Islet of Langerhans (tissue), 1 donor: ENCODE measurements around the gene LLGL2.

Experiments used
- FAIRE-seq: peaks from one replicate; lab custom pipeline; 2011; peaks lifted over from hg19 to GRCh38; lab: Jason Lieb, UNC

LLGL2 gene

DNA sequence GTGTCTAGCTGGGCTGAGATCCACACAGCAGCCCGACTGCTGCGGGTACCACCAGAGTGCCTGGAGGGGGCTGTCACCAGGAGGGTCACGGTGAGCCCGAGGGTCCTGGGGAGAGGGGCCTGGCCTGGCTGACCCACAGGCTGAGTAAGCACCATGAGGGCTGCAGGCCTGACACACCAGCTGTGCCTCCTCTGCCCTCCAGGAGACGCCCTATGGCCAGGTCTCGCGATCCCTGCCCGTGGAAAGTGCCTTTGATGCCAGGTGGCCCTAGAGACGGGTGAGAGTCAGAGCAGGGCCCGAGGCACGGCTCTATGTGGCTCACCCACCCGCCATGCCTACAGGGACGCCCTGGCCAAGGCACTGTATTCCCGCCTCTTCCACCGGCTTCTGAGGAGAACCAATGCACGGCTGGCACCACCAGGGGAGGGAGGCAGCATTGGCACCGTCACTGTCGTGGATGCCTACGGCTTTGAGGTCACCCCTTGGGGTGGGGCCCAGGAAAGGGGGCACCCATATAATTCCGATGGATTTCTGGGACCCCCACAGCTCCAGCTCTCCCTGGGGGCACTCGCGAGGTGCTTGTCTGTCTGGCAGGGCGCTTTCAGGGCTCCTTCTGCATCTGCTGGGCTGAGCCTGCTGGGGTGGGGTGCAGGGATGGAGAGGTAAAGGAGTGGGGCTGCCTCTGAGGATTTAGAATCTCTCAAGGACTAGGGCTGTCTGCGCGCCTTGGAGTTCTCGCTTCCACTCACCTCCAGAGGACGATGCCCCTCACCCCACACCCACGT is 69.2 kb downstream of the LLGL2 start:
- FAIRE-seq = no peak

GRCh38 chr17:75595284-75595919 is 69.9 kb downstream of the LLGL2 start:
- FAIRE-seq = no peak

DNA sequence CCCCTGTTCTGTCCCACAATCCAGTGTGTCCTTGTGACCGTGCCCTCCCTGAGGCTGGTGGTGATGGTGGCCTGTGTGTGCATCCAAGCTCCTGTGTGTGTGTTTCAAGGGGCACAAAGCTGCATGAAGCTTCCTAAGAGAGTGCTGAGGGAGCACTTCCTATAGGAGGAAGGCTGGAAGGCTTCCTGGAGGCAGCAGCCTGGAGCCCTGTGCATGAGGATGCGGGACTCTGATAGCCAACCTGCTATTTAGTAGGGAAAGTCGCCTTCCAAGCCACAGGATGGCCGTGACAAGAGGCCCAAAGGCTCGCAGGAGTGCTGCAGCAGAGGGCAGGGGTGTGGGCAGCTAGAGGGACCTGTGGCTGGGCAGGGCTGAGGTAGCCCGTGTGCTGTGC is 70.4 kb downstream of the LLGL2 start:
- FAIRE-seq = no peak

DNA sequence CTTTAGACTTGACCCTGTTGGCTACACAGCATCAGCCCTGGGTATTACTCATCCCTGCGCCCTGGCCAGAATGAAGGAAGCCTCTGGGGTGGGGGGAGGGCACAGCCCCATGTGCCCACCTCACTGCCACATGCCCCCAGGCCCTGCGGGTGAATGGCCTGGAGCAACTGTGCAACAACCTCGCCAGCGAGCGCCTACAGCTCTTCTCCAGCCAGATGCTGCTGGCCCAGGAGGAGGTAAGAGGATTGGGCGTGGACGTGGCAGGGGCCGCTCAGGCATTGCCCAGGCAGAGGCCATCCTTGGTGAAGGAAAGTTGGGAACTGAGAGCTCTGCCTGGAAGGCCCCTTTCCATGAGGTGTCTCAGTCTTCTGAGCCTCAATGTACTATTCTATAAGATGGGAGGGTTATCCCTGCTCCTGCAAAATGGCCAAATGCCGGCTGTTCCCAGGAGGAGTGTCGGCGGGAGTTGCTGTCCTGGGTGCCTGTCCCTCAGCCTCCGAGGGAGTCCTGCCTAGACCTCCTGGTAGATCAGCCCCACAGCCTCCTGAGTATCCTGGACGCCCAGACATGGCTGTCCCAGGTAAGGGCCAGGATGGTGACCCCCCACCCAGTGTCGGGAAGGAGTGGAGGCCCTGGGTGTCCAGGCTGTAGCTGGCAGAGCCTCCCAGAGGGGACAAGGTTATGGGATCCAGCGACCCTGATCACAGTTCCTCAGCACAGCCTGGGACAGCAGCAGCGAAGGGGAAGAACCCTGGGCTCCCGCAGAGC is 71.0 kb downstream of the LLGL2 start:
- no peak for FAIRE-seq

- FAIRE-seq = no peak
These were observed 75.8 kb downstream of the LLGL2 start for GRCh38 chr17:75601057-75601987.

DNA sequence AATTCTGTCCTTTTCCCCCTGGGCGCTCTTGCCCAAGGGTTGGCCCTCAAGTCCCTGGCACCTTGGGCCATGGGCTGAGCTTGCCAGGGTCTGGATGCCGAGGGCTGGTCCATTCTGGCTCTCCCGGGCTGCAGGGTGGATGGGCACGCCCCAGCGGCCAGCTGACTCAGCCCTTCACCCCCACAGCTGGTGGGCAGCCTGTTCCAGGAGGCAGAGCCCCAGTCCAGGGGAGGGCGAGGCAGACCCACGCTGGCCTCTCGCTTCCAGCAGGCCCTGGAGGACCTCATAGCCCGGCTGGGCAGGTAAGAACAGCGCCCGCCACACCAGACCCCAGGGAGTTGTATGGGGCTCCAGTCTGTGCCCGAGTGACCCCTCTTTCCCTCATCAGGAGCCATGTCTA is 77.1 kb downstream of the LLGL2 start:
- no peak for FAIRE-seq

DNA sequence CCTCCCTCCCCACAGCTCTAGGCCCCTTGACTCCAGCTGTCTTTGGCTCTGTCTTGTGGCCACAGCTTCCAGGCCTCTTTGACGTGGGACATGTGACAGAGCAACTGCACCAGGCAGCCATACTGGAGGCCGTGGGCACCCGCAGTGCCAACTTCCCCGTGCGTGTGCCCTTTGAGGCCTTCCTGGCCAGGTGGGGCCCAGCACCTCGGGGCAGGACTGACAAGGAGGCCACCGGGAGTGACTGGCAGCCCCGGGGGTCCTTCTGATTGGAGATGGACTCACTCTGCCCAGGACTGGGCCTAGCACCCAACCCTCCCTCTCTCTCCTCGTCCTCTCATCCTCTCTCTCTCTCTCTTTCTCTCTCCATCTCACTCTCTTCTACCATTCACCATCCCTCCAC is 77.6 kb downstream of the LLGL2 start:
- FAIRE-seq = no peak

DNA sequence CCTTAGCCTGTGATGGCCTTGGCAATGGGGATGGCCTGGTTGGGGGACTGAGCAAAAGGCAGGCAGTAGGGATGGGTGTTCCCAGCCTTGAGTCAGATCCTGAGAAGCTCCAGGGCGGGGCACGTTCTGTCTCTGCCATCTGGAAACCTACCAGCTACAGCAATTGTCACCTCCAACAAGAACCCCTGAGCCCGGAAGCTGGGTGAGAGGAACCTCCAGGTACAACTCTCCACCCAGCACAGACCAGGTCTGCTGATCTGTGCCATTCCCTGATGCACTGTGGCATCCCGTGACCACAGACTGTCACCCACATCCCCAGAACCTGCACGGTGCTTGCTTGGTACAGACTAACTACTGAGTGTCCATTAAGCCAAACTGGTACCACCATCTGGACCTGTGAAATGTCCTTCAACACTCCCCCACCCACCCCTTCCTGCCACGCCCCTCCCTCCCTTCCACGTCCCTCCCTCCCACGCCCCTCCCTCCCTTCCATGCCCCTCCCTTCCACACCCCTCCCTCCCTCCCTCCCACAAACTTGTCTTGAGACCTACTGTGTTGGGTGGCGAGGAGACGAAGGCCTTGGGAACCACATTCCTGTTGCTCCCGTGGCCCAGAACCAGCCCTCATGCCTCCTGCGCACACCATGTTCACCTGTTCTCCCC is 78.7 kb downstream of the LLGL2 start:
- FAIRE-seq = no peak

DNA sequence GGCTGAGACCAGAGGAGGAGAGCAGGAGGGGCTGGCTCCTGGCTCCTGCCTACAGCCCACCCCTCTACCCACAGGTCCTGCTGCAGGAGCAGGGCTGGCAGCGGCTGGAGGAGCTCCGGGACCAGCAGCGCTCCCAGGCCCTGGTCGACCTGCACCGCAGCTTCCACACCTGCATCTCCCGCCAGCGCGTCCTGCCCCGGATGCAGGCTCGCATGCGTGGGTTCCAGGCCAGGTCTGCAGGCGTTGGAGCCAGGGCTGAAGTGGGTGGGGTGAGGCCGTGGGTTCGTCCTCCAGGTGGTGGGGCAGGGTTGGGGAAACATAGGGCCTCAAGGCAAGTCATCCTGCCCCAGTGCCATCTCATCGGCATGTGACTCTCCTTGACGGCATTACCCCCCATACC is 80.3 kb downstream of the LLGL2 start:
- no peak for FAIRE-seq

DNA sequence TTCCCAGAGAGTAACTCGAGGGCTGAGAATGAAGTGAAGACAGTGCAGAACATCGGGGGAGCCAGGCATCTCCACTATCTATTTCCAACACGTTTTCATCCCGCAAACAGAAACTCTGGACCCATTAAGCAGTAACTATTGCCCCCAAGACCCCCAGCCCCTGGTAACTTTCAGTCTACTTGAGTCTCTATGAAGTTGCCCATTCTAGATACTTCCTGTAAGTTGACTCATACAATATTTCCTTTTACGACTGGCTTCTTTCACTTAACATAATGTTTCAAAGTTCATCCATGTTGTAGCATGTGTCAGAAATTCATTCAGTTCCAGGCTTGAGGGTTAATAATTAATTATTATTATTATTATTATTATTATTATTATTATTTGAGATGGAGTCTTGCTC is 81.6 kb downstream of the LLGL2 start:
- FAIRE-seq = no peak

GRCh38 chr17:75610103-75610984 is 84.8 kb downstream of the LLGL2 start:
- no peak for FAIRE-seq

DNA sequence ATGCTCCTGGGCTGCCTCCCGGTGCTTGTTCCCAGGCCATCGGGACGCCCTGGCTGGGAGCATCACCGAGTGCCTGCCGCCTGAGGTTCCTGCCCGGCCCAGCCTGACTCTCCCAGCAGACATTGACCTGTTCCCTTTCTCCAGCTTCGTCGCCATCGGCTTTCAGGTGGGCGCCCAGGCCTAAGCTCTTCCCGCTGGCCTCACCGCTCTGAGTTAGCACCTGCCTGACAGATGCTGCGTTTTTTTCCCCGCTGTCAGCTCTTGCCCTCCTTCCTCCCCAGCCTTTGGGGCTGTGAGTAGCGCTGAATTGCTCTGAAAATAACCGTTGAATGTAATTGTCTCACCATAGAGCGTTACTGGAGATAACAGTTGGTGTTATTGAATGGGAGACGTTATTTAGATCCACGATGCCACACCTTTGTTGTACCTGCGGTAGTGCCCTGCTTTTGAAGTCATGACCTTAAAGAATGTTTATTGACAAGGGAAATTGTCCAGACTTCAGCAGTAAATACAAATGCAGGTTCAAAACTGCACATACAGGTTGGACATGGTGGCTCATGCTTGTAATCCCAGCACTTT is 86.4 kb downstream of the LLGL2 start:
- no peak for FAIRE-seq

DNA sequence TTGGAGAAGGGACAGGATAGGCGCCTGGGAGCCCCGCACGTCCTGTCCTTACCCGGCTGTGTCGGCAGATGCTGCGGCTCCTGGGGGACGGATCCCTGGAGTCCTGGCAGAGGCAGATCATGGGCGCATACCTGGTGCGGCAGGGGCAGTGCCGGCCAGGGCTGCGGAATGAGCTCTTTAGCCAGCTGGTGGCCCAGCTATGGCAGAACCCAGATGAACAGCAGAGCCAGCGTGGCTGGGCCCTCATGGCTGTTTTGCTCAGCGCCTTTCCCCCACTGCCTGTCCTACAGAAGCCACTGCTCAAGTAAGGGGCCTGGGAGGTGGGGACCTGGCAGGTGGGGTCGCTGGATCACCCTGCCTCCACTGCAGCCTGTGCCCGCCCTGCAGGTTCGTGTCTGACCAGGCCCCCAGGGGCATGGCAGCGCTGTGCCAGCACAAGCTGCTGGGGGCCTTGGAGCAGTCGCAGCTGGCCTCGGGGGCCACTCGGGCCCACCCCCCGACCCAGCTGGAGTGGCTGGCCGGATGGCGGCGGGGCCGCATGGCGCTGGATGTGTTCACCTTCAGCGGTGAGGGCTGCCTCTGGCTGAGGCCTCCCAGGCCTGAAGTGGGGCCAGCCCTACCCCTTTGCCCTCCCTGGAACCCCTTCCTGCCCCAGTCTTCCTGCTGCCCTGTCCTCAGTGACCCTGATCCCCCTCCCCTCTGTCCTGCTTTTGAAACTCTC is 87.6 kb downstream of the LLGL2 start:
- FAIRE-seq = no peak

DNA sequence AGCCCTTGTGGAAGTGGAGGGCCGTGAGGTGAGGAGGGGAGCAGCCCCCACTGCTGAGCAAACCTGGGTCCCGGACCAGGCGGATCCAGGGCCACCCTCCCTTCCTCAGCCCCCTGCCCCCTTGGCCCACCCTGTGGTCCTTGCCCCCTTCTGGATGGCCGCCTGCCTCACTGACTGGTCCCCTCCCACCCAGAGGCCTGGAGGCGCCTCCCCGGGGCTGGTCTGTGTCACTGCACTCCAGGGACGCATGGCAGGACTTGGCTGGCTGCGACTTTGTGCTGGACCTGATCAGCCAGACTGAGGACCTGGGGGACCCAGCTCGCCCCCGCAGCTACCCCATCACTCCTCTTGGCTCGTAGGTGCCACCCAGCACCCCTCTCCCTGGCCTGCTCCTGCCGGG is 88.5 kb downstream of the LLGL2 start:
- FAIRE-seq = no peak

DNA sequence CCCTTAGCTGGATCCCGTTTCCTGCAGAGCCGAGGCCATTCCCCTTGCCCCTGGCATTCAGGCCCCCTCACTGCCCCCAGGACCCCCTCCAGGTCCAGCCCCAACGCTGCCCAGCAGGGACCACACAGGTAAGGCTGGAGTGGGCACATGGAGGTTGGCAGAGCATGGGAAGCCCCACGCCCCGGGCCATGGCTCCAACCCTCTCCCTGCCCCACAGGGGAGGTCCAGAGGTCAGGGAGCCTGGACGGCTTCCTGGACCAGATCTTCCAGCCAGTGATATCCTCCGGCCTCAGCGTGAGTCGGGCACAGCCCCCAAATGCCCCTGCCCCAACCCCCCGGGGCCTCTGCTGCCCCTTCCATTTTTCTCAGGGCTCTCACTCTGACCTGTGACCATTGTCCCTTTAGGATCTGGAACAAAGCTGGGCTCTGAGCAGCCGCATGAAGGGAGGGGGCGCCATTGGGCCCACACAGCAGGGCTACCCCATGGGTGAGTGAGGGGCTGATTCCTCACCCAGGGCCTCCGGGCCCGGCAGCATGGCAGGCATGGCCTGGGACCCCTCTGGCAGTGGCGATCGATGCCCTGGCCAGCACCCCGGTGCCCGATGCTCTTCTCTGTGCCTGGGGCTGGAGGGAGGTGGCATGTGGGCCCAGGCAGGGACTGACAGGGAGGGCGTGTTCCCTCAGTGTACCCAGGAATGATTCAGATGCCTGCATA is 89.2 kb downstream of the LLGL2 start:
- no peak for FAIRE-seq

- FAIRE-seq = no peak
These were observed 89.8 kb downstream of the LLGL2 start for GRCh38 chr17:75615301-75615700.

DNA sequence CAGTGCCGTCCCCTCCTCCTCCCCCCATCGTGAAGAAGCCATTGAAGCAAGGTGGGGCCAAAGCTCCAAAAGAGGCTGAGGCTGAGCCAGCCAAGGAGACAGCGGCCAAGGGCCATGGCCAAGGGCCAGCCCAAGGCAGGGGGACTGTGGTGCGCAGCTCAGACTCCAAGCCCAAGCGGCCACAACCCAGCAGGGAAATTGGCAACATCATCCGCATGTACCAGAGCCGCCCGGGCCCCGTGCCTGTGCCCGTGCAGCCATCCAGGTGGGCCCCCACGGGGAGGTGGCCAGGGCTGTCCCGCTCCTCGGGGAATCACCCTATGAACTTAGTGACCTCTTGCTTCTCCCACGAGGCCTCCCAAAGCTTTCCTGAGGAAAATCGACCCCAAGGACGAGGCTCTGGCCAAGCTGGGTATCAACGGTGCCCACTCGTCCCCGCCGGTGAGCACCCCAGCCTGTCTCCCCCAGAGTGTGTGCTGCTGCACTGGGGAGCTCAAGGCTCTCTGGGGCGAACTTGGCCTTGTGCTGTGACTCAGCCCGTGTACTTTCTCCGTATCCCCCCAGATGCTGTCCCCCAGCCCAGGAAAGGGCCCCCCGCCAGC is 91.1 kb downstream of the LLGL2 start:
- FAIRE-seq = no peak

DNA sequence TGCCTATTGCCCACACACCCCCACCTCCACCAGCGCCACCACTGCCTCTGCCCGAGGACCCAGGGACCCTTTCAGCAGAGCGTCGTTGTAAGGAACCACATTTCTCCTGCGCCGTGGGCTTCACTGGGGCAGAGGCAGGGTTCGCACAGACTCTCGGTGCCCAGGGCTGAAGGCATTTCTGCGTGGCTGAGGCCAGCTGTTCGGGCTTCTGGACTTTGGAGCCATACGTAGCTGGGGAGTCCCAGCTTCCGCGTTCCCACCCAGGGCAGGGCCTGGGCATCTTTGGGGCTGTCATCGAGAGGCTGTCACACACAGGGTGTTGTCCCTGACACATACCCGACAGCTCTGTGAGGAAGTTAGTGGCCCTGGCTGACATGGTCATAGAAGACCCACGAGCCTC is 91.7 kb downstream of the LLGL2 start:
- no peak for FAIRE-seq

DNA sequence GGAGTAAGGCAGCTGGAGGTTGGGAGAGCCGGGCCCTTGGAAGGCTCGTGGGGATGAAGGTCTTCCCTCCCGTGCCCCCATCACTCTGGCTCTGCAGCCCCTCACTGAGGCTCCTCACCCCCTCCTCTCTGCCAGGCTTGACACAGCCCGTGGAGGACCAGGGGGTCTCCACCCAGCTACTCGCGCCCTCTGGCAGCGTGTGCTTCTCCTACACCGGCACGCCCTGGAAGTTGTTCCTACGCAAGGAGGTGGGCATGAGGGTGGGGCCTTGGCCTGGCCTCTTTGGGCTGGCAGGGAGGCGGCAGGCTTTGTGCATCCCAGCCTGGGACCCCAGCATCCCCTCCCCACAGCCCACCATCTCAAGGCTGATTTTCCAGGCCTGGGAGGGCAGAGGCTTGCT is 92.2 kb downstream of the LLGL2 start:
- no peak for FAIRE-seq
